ENCODE results near the gene MAN1C1.

- TF ChIP-seq CTCF (IDR thresholded peaks at IDR 0.05; ENCODE audit: poor library complexity, severe bottlenecking) (no peak), POLR2AphosphoS5 (IDR thresholded peaks at IDR 0.05) (no peak)
These were observed 99.3 kb downstream of the MAN1C1 start for GRCh38 chr1:25715888-25716287.
